HL-60/S4 treated with retinoic acid at 250 ng/mL for 4 days and 3 days (cell line): ENCODE results near the gene OR7C1.
"Not testable (repeated sequence)": the region's sequence is repeated elsewhere in the genome, so short reads cannot be mapped to it uniquely, and the experiment has no call there.

Experiments
- in situ Hi-C: fragments of 300-500 bp; cut with MboI; formaldehyde crosslinking; loops from 2 replicates; pipeline ENCODE4 v1.7.0; 2022; ENCODE audit warnings: low sequenced_read_pairs

OR7C1 gene

DNA sequence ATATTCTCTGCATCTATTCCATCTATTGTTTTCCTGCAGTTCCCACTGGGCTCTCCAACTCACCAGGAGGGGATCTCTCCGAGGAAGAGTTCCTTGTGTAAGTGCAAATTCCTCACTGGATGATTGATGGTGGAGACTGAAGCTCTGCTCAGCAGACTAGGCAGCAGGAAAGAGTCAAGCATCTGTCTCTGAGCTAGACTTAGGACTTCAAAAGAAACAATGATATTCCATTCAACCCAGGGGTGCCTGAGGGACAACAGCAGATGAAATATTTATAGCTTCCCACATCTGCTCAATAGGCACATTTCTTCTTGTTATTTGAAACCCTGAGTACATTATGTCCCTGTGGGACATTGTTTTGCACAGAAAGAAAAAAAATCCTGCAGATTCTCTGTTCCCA lies at the start of gene OR7C1, which contains the start of gene OR7A5:
TSS of gene OR7C1 (minus strand) at position 175 of the 400 bp plus-strand sequence. CDS start 35,049 bp downstream, outside the sequence.
TSS of gene OR7A5 (minus strand) at position 175 of the 400 bp plus-strand sequence. CDS start 6,944 bp downstream, outside the sequence.
- in situ Hi-C loops: no loop called here

- in situ Hi-C loops: no loop called here
Measured at GRCh38 chr19:14871619-14872230, 36.7 kb upstream of the OR7C1 start.

GRCh38 chr19:14868497-14868896 lies 33.5 kb upstream of the OR7C1 start:
- in situ Hi-C loops: no loop called here

GRCh38 chr19:14848822-14849221 lies 13.8 kb upstream of the OR7C1 start, which contains the start of gene OR7A10:
OR7A10 (minus strand) TSS chr19:14848922; CDS start chr19:14841877, 7,045 bp downstream.
- in situ Hi-C loops: no loop called here

- in situ Hi-C loops: no loop called here
Measured at GRCh38 chr19:14843578-14843977, 8.6 kb upstream of the OR7C1 start.

GRCh38 chr19:14843169-14843568 lies 8.2 kb upstream of the OR7C1 start:
- in situ Hi-C loops: no loop called here

GRCh38 chr19:14840206-14840605 lies 5.2 kb upstream of the OR7C1 start:
- in situ Hi-C loops: no loop called here

DNA sequence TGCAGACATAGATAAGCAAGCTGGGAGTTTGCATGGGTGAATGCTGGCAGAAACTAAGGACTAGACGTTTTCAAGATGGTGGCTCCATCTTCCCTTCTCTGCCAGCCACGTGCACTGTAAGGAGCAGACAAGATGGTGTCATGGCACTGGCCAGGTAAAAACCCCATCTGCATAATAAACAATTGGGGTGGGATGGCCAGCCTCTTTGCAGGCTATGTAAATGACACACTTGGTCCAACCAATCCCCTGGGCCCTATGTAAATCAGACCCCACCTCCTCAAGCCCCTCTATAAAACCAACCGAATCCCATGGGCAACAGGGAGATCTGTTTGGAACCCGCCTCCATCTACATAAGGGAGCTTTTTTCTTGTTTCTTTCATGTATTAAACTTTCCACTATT lies 2.4 kb upstream of the OR7C1 start:
- in situ Hi-C loops: no loop called here

DNA sequence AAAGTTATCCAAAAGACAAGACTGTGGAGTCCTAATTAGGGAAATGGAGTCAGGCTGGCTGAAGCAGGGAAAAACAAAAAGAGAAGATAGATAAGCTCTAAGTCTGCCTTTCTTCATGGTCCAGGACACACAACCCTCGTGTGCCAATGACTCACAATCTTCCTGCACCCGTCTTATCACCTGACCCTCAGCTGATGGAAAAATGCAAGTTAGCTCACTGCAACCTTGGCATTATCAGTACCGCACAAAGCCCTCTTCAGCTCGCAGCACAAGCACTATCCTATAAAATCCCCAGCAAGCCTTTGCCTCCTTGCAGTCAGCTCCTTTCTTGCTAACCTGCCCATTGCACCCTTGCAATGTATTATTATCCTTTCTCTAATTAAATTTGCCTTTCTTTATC lies 4.3 kb downstream of the OR7C1 start:
- in situ Hi-C loops: no loop called here

DNA sequence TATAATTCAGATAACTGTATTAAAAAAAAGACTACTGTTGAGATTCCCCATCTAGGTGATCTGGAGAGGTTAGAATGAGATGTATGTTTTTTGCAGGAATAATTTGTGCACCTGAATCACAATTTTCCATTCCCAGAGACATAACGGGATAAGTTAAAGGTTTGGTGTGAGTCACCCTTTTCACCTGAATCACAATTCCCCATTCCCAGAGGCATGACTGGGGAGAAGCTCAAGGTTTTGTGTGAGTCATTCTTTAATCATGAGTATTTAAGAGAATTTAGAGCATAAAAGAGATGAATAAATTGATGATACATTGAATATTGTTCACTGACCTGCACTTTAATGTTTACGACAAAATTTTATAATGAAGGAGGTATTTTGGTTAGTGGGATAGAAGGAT lies 9.0 kb downstream of the OR7C1 start:
- in situ Hi-C loops: no loop called here

- in situ Hi-C loops: no loop called here
Measured at GRCh38 chr19:14821937-14822336, 13.0 kb downstream of the OR7C1 start.

DNA sequence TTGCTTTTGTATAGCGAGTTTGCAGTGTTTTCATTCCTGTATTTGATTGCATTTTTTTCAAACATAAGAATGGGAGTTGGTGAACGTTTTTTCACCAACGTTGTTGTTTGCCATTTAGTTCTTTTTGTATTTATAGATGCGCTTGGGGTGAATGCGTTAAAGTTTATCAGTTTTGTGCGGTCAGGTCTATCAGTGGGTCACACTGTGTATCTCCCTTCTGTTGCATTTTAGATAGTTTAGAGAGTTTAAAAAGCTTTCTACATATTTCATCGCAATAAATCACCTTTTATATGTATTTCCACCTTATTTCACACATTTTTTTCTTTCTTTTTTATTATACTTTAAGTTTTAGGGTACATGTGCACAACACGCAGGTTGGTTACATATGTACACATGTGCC lies 16.4 kb downstream of the OR7C1 start:
- in situ Hi-C loops: no loop called here

- in situ Hi-C loops: no loop called here
Measured at GRCh38 chr19:14817052-14817451, 17.9 kb downstream of the OR7C1 start.

DNA sequence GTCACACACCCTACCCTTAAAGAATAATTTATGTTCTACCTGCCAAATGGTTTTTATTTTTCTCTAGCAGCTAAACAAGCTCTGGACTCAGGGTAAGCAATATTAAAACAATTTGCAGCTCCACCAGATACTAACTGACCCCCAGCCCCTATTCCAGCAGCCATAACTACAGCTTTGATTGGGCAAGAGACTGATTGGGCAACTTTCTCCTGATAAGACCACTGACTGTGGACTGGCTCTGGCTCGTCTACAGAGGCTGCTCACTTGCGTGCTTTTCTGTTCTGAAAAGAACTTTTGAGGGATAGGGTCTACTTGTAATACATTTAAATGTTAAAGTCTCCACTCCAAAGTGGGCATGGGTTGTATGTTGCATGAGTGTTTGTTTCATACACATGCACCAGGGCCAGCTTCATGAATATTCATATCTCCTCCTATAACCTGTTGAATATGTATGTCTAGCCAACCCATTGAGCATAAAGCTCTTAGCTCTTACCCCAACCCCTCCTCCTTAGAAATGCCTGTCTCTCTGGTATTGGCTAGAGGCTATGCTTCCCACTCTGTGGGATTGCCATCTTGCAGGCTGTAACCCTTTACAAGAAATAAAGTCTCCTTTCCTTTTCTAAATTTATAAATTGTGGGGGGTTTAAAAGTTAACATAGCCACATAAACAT lies 19.9 kb downstream of the OR7C1 start:
- in situ Hi-C loops: no loop called here

DNA sequence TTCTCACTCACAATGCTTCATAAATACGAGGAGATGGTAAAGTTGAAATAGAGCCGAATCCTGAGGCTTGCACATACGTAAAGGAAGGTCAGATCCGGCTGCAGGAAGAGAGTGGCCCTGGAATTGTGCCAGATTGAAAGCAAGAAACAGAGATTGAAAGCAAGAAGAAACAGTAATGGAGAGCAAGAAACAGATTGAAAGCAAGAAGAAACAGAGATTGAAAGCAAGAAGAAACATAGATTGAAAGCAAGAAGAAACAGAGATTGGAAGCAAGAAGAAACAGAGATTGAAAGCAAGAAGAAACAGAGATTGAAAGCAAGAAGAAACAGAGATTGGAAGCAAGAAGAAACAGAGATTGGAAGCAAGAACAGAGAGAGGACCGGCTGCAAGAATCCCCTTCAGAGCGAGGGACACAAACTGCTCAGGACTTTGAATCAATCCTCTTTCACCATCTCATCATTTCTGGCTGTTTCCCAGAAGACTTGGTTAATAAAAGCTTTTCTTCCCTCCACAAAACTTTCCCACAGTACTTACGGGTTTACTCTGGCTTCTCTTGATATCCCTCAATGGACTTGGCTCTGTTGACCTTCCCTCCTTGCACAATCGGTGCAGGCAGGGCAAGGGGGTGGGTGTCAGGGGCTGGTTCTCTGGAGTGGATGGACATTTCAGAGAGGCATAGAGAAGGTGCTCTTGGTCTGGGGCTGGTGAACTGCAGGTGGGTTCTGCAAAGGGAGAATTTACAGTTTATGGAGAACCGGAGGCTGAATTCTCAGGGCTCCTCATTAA lies 25.5 kb downstream of the OR7C1 start:
- in situ Hi-C loops: no loop called here

DNA sequence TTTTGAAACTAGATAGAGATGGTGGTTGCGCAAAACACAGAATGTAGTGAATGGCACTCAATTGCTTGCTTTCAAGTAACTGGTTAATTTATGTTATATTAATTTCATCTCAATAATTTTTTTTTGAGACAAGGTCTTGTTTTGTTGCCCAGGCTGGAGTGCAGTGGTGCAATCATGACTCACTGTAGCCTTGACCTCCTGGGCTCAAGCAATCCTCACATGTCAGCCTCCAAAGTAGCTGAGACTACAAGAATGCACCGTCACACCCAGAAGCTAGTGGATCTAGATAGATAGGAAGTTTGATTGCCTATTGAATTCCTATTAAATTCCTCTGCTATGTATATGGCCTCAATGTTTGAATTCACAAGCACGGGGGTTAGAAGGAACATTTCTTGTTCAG lies 30.2 kb downstream of the OR7C1 start:
- in situ Hi-C loops: no loop called here

GRCh38 chr19:14798760-14799159 lies 36.2 kb downstream of the OR7C1 start:
- in situ Hi-C loops: no loop called here

GRCh38 chr19:14796021-14796420 lies 39.0 kb downstream of the OR7C1 start:
- in situ Hi-C loops: no loop called here

GRCh38 chr19:14795078-14795721 lies 39.8 kb downstream of the OR7C1 start:
- in situ Hi-C loops: no loop called here

- in situ Hi-C loops: not testable (repeated sequence)
Measured at GRCh38 chr19:14792250-14792649, 42.7 kb downstream of the OR7C1 start.

DNA sequence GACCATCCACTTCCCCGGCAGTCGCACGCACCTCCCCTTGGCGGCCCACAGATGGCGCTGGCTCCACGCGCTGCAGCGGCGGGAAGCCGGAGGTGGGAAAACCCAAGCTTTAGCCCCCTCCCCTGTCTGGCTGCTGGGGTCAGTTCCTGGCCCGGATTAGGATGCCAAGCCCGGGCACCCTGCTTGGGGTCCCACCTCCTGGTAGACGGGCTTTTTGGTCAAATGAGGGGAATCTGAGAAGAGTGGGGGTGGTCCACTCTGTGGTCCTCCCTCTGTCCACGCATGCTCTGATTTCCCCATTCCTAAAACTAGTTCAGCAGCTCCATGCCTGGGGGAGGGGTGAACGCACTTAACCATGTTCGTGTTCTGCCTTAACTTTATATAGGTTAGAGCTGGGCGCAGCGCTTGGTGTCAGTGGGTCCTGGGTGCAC lies 48.5 kb downstream of the OR7C1 start:
- in situ Hi-C loops: no loop called here
